ENCODE results near the gene ZNF827. TPM values are rescaled to one million over a fixed set of nuclear protein-coding genes. Genes with fewer than 3 reads are reported as not detected.

ZNF827 gene
- total RNA-seq, 2 experiments from 2014 or later: 12.2 to 14.4 TPM

GRCh38 chr4:145898926-145899531, 39.6 kb downstream of the ZNF827 start:
- no peak for DNase-seq
- Mint-ChIP-seq H3K9me3 (no peaks in the 10 kb centered on the region), H3K36me3 (ENCODE audit: low read depth) (peaks cover 15% of the 10 kb centered on the region), H3K27ac (no peak overlapping the region), H3K4me1 (peaks cover 26% of the 10 kb centered on the region), H3K27me3 (no peaks in the 10 kb centered on the region), H3K4me3 (no peak overlapping the region)
- CTCF ChIA-PET: interaction anchor here (1.5 to 1.6 kb wide), 2 partner anchors 9 to 16 kb away, joined by 4 read pairs; no protein-coding TSS in a partner anchor
- POLR2A ChIA-PET: no interaction called here

- DNase-seq: no peak
- H3K9me3 Mint-ChIP-seq: no peaks in the 10 kb centered on the region
- peaks cover 15% of the 10 kb centered on the region for H3K36me3 Mint-ChIP-seq (ENCODE audit: low read depth)
- peaks cover 31% of the 10 kb centered on the region for H3K4me1 Mint-ChIP-seq
- H3K27me3 Mint-ChIP-seq: no peaks in the 10 kb centered on the region
- no peak overlapping the region for H3K27ac Mint-ChIP-seq
- POLR2A ChIA-PET: no interaction called here
- CTCF ChIA-PET: no interaction called here
- H3K4me3 Mint-ChIP-seq: no peak overlapping the region
Measured at GRCh38 chr4:145898466-145898865, 40.2 kb downstream of the ZNF827 start.

GRCh38 chr4:145895056-145895455, 43.6 kb downstream of the ZNF827 start:
- Mint-ChIP-seq H3K27ac (no peak overlapping the region), H3K4me3 (no peak overlapping the region), H3K4me1 (peaks cover 31% of the 10 kb centered on the region), H3K27me3 (no peaks in the 10 kb centered on the region), H3K9me3 (no peaks in the 10 kb centered on the region), H3K36me3 (ENCODE audit: low read depth) (no peaks in the 10 kb centered on the region)
- DNase-seq: no peak
- ChIA-PET CTCF (interaction anchor here (1.6 kb wide), 1 partner anchor 11 kb away, joined by 5 read pairs; no protein-coding TSS in a partner anchor), POLR2A (interaction anchor here (0.7 kb wide), 1 partner anchor 224 kb away, joined by 4 read pairs; no protein-coding TSS in a partner anchor)

GRCh38 chr4:145891958-145892357, 46.7 kb downstream of the ZNF827 start:
- H3K9me3 Mint-ChIP-seq: no peaks in the 10 kb centered on the region
- POLR2A ChIA-PET: no interaction called here
- no peak overlapping the region for H3K4me3 Mint-ChIP-seq
- peaks cover 26% of the 10 kb centered on the region for H3K4me1 Mint-ChIP-seq
- DNase-seq: no peak
- no peak overlapping the region for H3K27ac Mint-ChIP-seq
- H3K27me3 Mint-ChIP-seq: no peaks in the 10 kb centered on the region
- peaks cover 2% of the 10 kb centered on the region for H3K36me3 Mint-ChIP-seq (ENCODE audit: low read depth)
- CTCF ChIA-PET: interaction anchor here (1.6 kb wide), 1 partner anchor 10 kb away, joined by 3 read pairs; no protein-coding TSS in a partner anchor

- no peak for DNase-seq
- Mint-ChIP-seq H3K36me3 (ENCODE audit: low read depth) (peaks cover 5% of the 10 kb centered on the region), H3K4me3 (no peak overlapping the region), H3K9me3 (no peaks in the 10 kb centered on the region), H3K4me1 (peaks cover 19% of the 10 kb centered on the region), H3K27ac (no peak overlapping the region), H3K27me3 (no peaks in the 10 kb centered on the region)
- ChIA-PET POLR2A (no interaction called here), CTCF (interaction anchor here (1.1 to 1.6 kb wide), 3 partner anchors 9 to 14 kb away, joined by 3 to 4 read pairs (median 4); no protein-coding TSS in a partner anchor)
Measured at GRCh38 chr4:145890689-145891088, 47.9 kb downstream of the ZNF827 start.

- no peaks in the 10 kb centered on the region for H3K4me1 Mint-ChIP-seq
- H3K27me3 Mint-ChIP-seq: no peaks in the 10 kb centered on the region
- no peak overlapping the region for H3K4me3 Mint-ChIP-seq
- no peaks in the 10 kb centered on the region for H3K9me3 Mint-ChIP-seq
- DNase-seq: no peak
- H3K36me3 Mint-ChIP-seq (ENCODE audit: low read depth): peaks cover 13% of the 10 kb centered on the region
- ChIA-PET CTCF (interaction anchor here (1.4 to 1.9 kb wide), 3 partner anchors 10 to 37 kb away, joined by 3 to 8 read pairs (median 5); no protein-coding TSS in a partner anchor), POLR2A (no interaction called here)
- no peak overlapping the region for H3K27ac Mint-ChIP-seq
Measured at GRCh38 chr4:145888393-145888792, 50.2 kb downstream of the ZNF827 start.

- CTCF ChIA-PET: interaction anchor here (1.2 to 1.9 kb wide), 3 partner anchors 9 to 33 kb away, joined by 3 to 8 read pairs (median 5); no protein-coding TSS in a partner anchor
- H3K9me3 Mint-ChIP-seq: no peaks in the 10 kb centered on the region
- H3K4me3 Mint-ChIP-seq: no peak overlapping the region
- H3K27ac Mint-ChIP-seq: no peak overlapping the region
- H3K4me1 Mint-ChIP-seq: peaks cover 2% of the 10 kb centered on the region
- peaks cover 16% of the 10 kb centered on the region for H3K36me3 Mint-ChIP-seq (ENCODE audit: low read depth)
- POLR2A ChIA-PET: no interaction called here
- no peaks in the 10 kb centered on the region for H3K27me3 Mint-ChIP-seq
- DNase-seq: no peak
Measured at GRCh38 chr4:145887241-145887991, 51.2 kb downstream of the ZNF827 start.

- ChIA-PET POLR2A (no interaction called here), CTCF (interaction anchor here (1.2 to 1.9 kb wide), 2 partner anchors 16 to 32 kb away, joined by 3 to 5 read pairs; no protein-coding TSS in a partner anchor)
- no peak overlapping the region for H3K4me3 Mint-ChIP-seq
- H3K4me1 Mint-ChIP-seq: peaks cover 8% of the 10 kb centered on the region
- H3K36me3 Mint-ChIP-seq (ENCODE audit: low read depth): peaks cover 16% of the 10 kb centered on the region
- H3K9me3 Mint-ChIP-seq: no peaks in the 10 kb centered on the region
- no peaks in the 10 kb centered on the region for H3K27me3 Mint-ChIP-seq
- no peak for DNase-seq
- H3K27ac Mint-ChIP-seq: no peak overlapping the region
Measured at GRCh38 chr4:145886871-145887240, 51.8 kb downstream of the ZNF827 start.

- Mint-ChIP-seq H3K27me3 (no peaks in the 10 kb centered on the region), H3K4me1 (peaks cover 12% of the 10 kb centered on the region), H3K4me3 (no peak overlapping the region), H3K27ac (no peak overlapping the region), H3K9me3 (no peaks in the 10 kb centered on the region), H3K36me3 (ENCODE audit: low read depth) (peaks cover 19% of the 10 kb centered on the region)
- CTCF ChIA-PET: no interaction called here
- POLR2A ChIA-PET: no interaction called here
- DNase-seq: no peak
Measured at GRCh38 chr4:145885666-145886065, 53.0 kb downstream of the ZNF827 start.

- CTCF ChIA-PET: interaction anchor here (0.6 kb wide), 2 partner anchors 165 to 178 kb away, joined by 3 read pairs; no protein-coding TSS in a partner anchor
- H3K9me3 Mint-ChIP-seq: no peaks in the 10 kb centered on the region
- no peak for DNase-seq
- peaks cover 12% of the 10 kb centered on the region for H3K4me1 Mint-ChIP-seq
- no peaks in the 10 kb centered on the region for H3K27me3 Mint-ChIP-seq
- no peak overlapping the region for H3K4me3 Mint-ChIP-seq
- H3K27ac Mint-ChIP-seq: no peak overlapping the region
- POLR2A ChIA-PET: no interaction called here
- H3K36me3 Mint-ChIP-seq (ENCODE audit: low read depth): peaks cover 19% of the 10 kb centered on the region
Measured at GRCh38 chr4:145884775-145885174, 53.8 kb downstream of the ZNF827 start.

- DNase-seq: no peak
- Mint-ChIP-seq H3K4me1 (peaks cover 12% of the 10 kb centered on the region), H3K9me3 (no peaks in the 10 kb centered on the region), H3K36me3 (ENCODE audit: low read depth) (peaks cover 21% of the 10 kb centered on the region), H3K27me3 (no peaks in the 10 kb centered on the region), H3K27ac (no peak overlapping the region), H3K4me3 (no peak overlapping the region)
- CTCF ChIA-PET: no interaction called here
- POLR2A ChIA-PET: no interaction called here
Measured at GRCh38 chr4:145883101-145883694, 55.4 kb downstream of the ZNF827 start.

- CTCF ChIA-PET: interaction anchor here (0.8 kb wide), 1 partner anchor 8 kb away, joined by 3 read pairs; no protein-coding TSS in a partner anchor
- no peak overlapping the region for H3K27ac Mint-ChIP-seq
- H3K27me3 Mint-ChIP-seq: no peaks in the 10 kb centered on the region
Measured at GRCh38 chr4:145882604-145883003, 56.0 kb downstream of the ZNF827 start.

GRCh38 chr4:145881989-145882388, 56.6 kb downstream of the ZNF827 start:
- Mint-ChIP-seq H3K4me3 (no peak overlapping the region), H3K36me3 (ENCODE audit: low read depth) (peaks cover 24% of the 10 kb centered on the region), H3K9me3 (no peaks in the 10 kb centered on the region), H3K27me3 (no peaks in the 10 kb centered on the region), H3K27ac (no peak overlapping the region), H3K4me1 (peaks cover 12% of the 10 kb centered on the region)
- ChIA-PET CTCF (interaction anchor here (0.8 kb wide), 1 partner anchor 9 kb away, joined by 3 read pairs; no protein-coding TSS in a partner anchor), POLR2A (no interaction called here)
- no peak for DNase-seq

More at GRCh38 chr4:145882604-145883003, 56.0 kb downstream of the ZNF827 start:
- POLR2A ChIA-PET: no interaction called here
- Mint-ChIP-seq H3K4me1 (peaks cover 12% of the 10 kb centered on the region), H3K4me3 (no peak overlapping the region), H3K36me3 (ENCODE audit: low read depth) (peaks cover 25% of the 10 kb centered on the region), H3K9me3 (no peaks in the 10 kb centered on the region)
- DNase-seq: no peak

All from activated CD4-positive, alpha-beta T cell treated with anti-CD3 and anti-CD28 coated beads, Interleukin-2, amount 10 ng/mL, durations not matched to agents 7 days and 5 days (primary cell).